Activated T-cell treated with anti-CD3 and anti-CD28 coated beads, Interleukin-2, amount 50 U/mL, for 48 hours (primary cell): ENCODE measurements around the gene FGGY.
A peak's percentile ranks its signal among the peaks of the same experiment; 100 is the strongest.

ENCODE experiments used
- DNase-seq, 2 experiments: peaks; one replicate each; pipeline ENCODE4 v3.0.0-alpha.2; 2020

FGGY gene

DNA sequence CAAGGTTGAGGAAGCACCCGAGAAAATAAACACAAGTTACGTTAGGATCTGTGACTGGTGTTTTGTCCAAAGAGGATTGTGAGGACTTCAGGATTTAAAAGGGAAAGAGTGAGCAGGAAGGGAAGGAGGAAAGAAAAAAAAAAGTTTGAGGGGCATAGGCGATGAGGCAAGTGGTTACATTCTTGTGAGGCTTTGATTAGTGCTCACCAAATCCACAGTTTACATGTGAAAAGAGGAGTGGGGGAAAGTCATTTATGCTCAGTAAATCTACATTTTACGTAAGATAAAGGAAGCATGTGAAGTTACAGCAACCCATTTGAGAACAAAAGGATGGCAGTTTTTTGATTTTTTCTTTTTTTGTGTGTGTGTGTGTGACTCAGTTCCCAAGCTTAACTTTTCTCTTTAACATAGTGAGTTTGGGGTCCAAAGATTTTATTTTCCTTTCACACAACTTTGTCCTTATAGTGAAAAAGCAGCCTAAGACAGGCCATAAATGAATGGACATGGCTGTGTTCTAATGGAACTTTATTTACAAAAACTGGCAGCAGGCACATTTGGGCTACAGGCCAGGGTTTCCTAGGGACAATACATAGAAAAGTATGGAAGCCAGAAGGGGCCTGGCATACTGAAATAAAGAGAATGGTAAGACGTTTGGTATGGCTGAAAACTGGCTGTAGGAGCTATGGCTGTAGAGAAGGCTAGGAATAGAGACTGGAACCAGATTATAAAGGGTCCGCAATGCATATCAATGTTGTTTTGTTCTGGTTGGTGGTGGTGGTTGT, 121.7 kb downstream of the FGGY start:
- no peak for DNase-seq

- no peak for DNase-seq
Measured at GRCh38 chr1:59419361-59420140, 122.7 kb downstream of the FGGY start.

DNA sequence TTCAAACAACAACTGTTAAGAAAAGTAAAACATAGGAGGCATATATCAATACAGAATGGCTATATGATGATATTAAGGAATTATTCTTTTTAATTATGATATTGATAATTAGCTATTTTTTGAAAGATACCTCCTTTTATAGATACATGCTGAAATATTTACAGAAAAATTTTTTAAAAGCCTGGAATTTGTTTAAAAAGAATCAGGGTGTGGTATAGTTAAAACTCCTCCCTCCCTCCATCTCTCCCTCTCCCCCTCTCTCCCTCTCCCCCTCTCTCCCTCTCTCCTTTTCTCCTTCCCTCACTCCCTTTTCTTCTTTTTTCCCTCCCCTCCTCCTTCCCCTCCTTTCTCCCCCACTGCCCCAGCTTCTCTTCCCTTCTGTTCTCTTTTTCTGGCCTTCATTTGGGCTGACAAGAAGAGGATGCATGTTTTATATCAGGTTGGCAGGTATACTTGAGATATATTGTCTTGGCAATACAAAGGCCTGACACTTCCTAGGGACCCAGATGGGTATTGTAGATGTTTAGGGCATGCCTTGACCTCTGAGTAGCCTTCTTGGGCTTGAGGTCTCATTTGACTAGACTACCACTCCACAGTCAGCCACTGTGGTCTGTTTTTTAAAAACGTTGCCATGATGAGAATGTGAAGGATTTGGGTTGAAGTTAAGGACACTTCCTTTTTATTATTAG, 124.5 kb downstream of the FGGY start:
- DNase-seq = no peak

GRCh38 chr1:59422921-59423575, 126.2 kb downstream of the FGGY start:
- DNase-seq = no peak

- DNase-seq = no peak
Measured at GRCh38 chr1:59427155-59427554, 130.3 kb downstream of the FGGY start.

DNA sequence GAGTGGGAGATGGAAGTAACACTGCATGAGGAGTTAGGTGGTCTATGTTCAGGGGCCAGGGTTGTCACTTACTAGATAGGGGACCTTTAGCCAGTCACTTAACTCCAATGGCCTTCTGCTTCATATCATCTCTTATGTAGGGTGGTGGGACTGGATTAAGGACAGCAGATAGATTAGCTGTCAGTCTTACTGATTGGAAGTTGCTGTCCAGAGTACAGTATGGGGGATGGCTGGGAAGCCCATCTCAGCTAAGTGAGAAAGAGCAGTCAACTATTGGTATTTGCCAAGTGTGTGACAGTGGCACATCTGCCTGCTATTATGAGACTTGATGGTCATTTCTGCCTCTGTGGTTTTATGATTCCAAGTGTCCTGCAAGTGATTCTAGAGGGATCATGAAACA, 130.9 kb downstream of the FGGY start:
- no peak for DNase-seq

GRCh38 chr1:59428828-59429227, 131.9 kb downstream of the FGGY start:
- no peak for DNase-seq

DNA sequence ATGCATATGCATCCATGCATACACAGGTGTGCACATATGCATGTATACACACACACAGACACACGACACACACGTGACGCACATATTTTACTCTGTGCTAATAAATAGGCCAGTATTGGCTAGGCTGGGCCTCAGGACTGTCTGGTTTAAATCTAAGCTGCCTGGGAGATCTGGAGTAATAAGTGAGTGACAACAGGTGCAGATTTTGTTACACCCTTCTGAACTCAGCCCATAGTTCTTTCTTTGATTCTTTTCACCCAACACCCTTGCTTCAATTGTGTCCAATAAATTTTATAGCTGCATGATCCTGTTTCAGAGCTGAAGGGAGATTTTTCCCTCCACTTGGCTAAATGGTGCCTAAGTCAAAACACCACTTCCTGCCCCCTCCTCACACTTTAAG, 132.8 kb downstream of the FGGY start:
- DNase-seq = no peak

DNA sequence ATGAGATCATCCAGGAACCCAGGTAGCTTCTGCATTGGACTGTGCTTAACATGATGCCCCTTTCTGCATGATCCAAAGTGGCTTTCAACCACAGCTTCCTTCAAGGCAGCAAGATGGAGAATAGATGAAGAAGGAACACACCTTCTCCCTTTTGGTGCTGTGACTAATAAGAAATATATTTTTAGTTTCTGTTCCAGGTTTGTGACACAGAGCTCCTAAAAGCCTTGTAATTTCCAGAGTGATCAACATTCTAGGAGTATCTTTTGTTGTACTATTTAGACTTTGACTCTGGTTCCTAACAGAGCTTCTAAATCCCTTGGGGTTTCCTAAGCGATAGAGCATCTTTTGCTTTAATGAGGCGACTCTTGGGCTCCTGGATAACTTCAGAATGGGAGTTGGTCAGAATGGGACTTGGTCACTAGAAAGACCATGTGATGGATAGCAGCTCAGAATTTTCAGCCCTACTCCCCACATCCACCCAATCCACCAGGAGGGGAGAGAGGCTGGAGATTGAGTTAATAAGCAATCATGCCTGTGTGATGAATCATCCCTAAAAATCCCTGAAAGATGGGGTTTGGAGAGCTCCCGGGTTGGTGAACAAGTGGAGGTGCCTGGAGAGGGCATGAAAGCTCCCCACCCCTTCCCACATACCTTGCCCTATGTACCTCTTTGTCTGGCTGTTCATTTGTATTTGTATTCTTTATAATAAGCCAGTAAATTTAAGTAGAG, 134.8 kb downstream of the FGGY start:
- DNase-seq = no peak

GRCh38 chr1:59432531-59433439, 135.9 kb downstream of the FGGY start:
- peak; percentile 41 for DNase-seq

GRCh38 chr1:59433440-59433813, 136.5 kb downstream of the FGGY start:
- DNase-seq = no peak

- DNase-seq = no peak
Measured at GRCh38 chr1:59434336-59434735, 137.4 kb downstream of the FGGY start.

DNA sequence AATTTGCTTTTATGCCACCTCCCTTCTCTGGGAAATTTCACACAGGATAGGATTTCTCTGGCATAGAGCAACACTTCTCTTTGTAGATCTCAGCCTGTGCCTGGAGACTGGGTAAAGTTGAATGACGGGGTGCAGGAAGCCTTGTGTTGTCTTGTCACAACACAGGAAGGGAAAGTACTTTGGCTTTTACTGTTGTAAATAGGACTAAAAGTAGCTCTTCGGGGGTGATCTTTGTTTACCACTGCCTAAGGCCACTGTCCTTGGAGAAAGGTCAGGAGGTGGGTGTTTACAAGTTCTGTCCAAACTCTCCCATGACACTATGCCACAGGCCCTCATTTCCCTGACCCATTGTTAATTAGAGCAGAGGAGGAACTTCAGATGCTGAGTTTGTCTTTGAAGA, 139.7 kb downstream of the FGGY start:
- no peak for DNase-seq

GRCh38 chr1:59438058-59438560, 141.2 kb downstream of the FGGY start:
- no peak for DNase-seq

DNA sequence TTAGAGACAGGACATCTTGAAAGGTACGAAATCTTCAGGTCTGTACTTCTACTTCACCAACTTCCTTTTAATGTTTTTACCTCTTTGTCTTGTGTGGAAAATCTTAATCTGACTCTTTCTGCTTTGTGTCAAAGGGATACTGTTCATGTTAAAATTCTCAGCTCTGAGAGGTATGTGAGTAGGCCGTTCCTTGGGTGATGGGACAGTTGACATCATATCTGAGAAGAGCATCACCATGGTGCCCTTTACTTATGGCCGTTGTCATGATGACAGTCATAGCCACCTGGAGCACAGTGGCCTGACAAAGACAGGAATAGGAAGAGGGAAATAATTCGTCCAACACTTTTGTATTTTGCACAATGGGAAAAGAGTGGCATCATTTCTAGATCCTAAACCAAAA, 145.6 kb downstream of the FGGY start:
- no peak for DNase-seq

DNA sequence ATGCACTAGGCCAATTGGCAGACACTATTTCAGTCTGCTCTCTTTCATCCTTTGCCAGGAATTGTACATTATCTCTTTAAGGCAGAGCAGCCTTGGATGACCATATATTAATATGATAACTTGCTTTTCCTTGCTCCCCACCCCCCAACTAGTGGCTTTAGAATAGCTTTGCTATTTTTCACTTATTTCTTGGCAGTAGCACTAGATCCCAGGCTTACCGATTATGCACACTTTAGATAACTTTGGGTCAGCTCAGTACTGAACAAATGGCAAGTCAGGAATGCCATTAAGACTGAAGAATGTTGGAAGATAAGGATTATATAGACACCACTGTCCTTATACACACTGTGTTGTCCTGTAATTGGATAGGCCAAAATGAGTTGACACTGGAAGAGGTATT, 146.4 kb downstream of the FGGY start:
- DNase-seq = no peak

- DNase-seq = no peak
Measured at GRCh38 chr1:59444520-59444919, 147.6 kb downstream of the FGGY start.

- DNase-seq = no peak
Measured at GRCh38 chr1:59445040-59445439, 148.1 kb downstream of the FGGY start.

DNA sequence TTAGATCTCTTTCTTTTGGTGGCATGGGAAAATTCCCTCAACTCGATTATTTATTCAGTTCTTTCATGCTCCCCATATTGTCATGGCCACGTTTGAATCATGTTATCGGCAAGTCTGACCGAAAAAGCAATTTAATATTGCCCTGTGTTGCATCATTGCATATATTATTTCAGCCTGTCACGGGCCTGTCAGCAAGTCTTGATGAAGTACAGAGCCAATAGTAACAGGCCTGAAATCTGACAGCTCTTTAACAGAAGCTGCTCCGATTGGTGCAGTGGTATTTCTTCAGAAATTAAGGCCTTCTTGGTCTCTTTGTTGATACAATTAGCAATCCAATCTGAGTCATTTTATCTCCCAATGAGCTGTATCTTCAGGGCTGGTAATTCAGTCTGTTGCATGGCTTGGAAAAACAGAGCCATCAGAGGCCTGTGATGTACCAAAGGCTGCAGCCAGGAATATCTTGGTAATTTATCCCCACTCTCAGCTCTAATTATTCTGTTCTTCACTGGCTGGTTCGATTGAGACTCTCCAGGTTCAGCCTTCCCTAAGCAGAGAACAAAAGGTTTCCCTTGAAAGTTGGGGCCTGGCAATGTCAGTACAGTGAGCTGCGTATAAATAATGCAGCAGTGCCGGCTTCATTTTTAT, 149.5 kb downstream of the FGGY start:
- no peak for DNase-seq

DNA sequence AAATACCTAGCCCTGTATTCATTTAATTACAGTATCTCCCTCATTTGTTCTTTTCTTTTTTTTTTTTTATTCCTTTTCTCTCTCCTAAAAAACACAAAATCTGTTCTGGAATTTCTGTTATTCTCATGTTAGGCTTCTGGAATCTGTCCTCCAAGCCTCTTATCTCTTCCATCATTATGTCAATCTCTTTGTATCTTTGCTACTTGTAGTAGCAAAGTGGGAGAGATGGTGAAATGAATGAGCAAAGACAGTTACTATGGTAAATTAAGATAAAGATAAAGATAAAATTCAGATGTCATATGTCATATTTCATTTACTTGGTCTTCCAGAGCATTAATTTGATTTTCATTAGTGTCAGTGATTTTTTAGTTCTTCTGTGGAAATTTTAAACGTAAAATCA, 155.1 kb downstream of the FGGY start:
- DNase-seq = no peak

- DNase-seq = no peak
Measured at GRCh38 chr1:59452559-59452958, 155.7 kb downstream of the FGGY start.
